NCI-H446 treated with DMSO at 0.1 percent for 48 hours (cell line): ENCODE data around the gene ZBTB12.
"Not testable (repeated sequence)": the region's sequence is repeated elsewhere in the genome, so short reads cannot be mapped to it uniquely, and the experiment has no call there.

Source experiments
- DNase-seq: peaks from one replicate; lab custom pipeline; 2025; lab: John Stamatoyannopoulos, UW

Gene ZBTB12

DNA sequence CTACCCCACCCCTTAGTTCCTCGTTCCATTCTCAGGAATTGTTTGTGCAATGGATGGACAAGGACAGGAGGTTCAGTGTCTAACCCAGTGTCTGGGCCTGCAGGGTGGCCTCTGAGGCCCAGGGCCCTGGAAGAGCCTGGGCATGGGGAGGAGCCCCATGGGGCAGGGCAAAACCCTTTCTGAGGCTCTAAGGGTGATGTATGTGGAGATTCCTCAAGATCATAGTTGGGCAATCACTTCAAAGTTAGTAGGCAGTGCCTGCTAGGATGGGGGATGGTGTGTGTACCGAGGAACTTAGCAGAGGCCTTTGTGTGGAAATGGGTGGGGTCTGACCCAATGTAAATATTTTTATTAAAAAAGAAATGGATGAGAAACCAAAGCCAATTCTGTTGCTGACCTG, 18.9 kb upstream of the ZBTB12 start:
- DNase-seq, result no peak

DNA sequence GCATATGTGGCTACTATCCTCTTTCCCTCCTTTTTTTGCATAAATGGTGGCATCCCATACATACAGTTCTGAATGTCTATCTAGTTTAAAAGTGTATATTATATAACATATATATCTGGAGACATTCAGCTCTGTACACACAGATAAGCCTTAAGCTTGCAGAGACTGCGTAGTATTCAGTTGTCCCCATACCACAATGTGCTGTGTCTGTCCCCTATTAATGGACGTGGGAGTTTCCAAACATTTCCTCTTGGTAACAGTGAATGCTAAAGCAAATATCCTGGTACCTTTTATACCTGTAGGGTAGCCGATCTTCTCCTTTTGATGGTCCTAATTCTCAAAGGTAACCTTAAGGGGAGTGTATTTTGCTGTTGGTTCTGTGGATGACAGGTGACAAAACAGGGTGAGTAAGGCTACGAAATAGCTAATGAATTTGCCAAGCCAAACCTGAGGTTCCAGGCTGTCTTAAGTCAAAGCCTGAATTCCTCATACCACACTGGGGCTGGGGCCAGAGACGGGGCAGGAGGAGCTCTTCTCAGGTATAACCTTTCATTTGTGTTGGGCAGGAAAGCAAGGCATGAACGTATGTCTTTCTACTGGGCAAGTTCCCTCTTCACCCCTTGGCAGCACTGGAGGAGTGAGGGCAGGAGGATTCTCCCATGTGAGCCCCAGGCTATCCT, 17.9 kb upstream of the ZBTB12 start:
- no peak for DNase-seq

DNA sequence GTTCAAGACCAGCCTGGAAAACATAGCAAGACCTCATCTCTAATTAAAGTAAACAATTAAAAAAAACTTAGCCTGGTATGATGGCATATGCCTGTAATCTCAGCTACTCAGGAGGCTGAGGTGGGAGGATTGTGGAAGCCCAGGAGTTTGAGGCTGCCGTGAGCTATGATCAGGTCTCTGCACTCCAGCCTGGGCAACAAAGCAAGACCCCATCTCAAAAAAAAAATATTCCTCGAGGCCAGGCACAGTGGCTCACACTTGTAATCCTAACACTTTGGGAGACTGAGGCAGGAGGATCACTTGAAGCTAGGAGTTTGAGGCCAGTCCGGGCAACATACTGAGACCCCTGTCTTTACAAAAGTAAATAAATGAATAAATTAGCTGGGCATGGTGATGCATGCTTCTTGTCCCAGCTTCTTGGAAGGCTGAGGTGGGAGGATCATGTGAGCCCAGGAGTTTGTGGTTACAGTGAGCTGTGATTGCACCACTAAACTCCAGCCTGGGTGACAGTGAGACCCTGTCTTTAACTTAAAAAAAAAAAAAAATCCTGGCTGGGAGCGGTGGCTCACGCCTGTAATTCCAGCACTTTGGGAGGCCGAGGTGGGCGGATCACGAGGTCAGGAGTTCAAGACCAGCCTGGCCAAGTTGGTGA, 16.3 kb upstream of the ZBTB12 start:
- no peak for DNase-seq

DNA sequence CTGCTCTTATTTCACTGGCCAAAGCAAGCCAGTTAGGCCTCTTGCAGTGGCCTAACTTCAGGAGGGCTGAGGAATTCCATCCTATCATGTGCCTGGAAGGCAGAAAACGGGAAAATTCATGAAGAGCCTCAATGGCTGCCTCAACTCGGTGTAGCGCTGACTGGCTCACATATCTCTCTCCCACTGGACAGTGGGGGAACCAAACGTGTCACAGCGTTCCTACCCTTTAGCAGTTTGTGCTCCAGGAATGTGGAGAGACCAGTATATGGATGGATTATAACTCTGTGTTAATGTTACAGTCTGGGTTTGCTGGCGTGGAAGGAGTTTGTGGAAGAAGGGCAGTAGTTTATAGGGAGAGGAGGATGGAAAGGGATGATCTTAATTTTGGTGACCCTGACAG, 13.9 kb upstream of the ZBTB12 start:
- DNase-seq, result no peak

DNA sequence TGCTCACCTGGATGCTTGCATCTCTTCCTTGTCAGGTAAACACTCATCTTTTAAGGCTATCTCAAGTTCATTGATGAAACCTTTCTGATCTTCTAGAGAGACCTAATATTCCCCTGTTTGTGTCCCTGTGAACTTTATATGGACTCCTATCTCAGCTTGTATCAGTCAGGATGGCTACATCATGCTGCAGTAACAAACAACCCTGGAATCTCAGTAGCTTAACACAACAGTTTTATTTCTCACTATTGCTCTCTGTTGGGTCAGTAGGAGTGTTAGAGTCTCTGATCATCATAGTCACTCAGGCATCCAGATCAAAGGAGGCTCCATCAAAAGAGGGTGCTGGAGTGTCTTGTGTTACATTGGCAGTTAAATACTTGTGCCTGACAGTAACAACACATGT, 13.5 kb upstream of the ZBTB12 start:
- DNase-seq, result no peak

DNA sequence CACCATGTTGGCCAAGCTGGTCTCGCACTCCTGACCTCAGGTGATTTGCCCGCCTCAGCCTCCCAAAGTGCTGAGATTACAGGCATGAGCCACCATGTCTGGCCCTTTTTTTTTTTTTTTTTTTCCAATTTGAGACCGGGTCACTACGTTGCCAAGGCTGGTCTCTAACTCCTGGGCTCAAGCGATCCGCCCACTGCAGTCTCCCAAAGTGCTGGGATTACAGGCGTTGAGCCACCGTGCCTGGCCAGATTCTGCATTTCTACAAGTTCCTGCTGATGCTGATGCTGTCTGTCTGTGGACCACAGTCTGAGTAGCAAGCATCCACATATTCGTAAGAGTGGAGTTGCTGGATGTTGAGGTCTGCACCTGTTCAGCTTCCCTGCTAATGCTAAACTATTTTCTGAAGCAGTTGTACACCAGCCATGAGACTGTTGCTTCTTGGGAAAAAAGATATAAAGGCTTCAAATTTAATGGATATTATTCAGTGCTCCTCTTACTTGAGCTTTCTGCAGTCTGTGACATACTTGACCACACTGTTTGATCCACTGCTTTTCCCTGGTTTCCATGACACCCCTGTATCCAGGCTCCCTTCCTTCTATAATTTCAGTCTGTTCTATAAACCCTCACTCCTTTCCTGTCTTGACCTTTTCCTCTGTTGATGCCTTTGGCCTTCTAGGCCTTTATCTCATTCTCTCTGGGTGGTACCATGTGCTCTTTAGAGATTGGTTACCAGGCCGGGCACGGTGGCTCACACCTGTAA, 10.1 kb upstream of the ZBTB12 start:
- no peak for DNase-seq

DNA sequence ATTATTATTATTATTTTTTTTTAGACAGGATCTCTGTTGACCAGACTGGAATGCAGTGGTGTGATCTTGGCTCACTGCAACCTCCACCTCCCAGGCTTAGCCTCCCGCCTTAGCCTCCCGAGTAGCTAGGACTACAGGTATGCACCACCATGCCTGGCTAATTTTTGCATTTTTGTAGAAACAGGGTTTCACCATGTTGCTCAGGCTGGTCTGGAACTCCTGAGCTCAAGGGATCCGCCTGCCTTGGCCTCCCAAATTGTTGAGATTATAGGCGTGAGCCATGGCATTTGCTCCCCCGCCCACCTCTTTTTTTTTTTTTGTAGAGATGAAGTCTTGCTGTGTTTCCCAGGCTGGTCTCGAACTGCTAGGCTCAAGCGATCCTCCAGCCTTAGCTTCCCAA, 7.4 kb upstream of the ZBTB12 start:
- not testable (repeated sequence) for DNase-seq

DNA sequence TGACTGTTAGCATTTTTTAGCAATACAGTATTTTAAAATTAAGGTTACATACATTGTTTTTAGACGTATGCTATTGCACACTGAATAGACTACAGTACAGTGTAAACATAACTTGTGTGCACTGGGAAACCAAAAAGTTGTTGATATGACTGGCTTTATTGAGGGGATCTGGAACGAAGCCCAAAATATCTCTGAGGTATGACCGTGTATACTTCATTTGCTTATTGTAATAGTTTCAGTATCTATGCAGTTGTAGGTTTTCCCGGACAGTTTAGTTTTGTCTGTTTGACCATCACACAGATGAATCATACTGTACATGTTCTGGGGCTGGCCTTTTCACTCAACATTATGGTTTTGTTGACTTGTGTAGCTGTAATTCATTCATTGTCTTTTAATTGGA, 6.9 kb upstream of the ZBTB12 start:
- DNase-seq, result no peak

DNA sequence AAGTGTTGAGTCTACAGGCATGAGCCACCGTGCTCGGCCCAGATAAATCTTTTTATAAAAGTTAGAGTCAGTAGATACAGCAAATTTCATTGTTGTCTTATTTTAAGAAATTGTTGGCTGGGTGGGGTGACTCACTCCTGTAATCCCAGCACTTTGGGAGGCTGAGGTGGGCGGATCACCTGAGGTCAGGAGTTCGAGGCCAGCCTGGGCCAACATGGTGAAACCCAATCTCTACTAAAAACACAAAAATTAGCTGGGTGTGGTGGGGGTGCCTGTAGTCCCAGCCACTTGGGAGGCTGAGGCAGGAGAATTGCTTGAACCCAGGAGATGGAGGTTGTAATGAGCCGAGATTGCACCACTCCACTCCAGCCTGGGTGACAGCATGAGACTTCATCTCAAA, 6.4 kb upstream of the ZBTB12 start:
- DNase-seq, result not testable (repeated sequence)

DNA sequence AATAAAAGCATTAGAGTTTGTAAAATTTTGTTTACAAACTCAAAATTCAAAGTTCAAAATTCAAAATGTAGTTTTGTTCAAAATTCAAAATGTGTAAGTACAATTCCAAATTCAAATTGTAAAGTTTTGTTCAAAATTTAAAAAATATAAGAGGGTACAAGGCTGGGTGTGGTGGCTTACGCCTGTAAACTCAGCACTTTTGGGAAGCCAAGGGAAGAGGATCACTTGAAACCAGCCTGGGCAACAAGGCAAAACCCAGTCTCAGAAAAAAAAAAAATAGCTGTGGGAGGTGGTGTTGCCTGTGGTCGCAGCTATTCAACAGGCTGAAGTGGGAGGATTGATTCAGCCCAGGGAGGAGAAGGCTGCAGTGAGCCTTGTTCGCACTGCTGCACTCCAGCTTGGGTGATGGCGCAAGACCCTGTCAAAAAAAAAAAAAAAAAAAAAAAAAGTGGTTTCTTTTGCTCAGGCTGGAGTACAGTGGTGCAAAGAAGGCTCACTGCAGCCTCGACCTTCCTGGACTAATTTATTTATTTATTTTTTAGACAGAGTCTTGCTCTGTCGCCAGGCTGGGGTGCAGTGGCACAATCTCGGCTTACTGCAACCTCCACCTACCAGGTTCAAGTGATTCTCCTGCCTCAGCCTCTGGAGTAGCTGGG, 5.4 kb upstream of the ZBTB12 start:
- no peak for DNase-seq

DNA sequence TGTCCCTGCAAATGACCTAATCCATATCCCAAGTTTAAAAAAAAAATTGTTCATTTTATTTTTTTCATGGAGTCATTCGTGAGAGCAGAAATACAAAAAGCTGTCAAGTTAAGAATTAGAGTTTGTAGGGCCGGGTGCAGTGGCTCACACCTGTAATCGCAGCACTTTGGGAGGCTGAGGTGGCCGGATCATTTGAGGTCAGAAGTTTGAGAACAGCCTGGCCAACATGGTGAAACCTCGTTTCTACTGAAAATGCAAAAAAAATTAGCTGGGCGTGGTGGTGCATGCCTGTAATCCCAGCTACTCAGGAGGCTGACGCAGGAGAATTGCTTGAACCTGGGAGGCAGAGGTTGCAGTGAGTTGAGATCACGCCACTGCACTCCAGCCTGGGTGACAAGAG, 4.8 kb upstream of the ZBTB12 start:
- DNase-seq, result not testable (repeated sequence)

DNA sequence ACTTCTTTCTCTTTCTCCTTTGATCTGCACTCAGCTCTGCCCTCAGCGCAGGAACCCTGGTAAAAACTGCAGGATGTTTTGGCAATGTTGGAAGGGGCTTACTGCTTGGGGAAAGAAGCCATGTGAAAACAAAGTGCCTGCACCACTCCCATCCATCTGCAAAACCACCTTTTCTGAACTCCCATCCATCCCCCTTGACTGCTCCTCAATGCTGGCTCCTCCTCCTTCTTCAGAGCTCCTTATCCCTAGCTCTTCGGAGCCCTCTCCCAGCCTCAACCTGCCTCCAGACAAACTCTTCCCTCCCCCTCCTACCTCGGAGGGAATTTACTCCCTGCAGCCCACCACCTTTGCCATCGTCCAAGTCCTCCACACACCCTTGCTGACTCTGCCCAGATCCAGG, 4.2 kb upstream of the ZBTB12 start:
- no peak for DNase-seq

DNA sequence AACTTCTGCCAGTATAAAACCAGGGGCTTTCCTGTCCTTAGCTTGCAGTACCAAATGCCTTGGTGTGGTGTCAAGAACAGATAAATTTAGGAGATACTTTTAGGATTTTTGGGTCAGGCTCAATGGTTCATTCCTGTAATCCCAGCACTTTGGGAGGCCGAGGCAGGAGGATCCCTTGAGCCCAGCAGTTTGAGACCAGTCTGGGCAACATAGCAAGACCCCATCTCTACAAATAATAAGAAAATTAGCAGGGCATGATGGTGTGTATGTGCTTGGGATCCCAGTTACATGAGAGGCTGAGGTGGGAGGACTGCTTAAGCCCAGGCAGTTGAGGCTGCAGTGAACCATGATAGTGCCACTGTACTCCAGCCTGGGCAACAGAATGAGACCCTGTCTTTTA, 3.2 kb upstream of the ZBTB12 start:
- no peak for DNase-seq

DNA sequence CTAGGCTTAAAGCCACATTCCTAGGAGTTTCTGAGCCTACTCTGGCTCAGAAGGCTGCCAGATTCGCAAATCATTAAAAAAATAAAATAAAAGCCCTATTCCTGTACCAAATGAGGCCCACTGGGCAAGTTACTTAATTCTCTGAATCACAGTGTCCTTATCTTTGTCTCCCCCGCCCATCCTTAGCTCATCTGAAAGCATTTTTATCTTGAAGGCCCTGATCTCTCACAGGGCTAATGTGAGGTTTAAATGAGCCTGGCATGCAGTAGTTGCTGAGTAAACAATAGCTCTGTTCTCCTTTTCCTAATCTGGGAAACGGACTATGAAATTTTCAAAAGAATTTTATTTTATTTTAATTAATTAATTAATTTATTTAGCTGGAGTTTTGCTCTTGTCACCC, 2.1 kb upstream of the ZBTB12 start:
- no peak for DNase-seq

DNA sequence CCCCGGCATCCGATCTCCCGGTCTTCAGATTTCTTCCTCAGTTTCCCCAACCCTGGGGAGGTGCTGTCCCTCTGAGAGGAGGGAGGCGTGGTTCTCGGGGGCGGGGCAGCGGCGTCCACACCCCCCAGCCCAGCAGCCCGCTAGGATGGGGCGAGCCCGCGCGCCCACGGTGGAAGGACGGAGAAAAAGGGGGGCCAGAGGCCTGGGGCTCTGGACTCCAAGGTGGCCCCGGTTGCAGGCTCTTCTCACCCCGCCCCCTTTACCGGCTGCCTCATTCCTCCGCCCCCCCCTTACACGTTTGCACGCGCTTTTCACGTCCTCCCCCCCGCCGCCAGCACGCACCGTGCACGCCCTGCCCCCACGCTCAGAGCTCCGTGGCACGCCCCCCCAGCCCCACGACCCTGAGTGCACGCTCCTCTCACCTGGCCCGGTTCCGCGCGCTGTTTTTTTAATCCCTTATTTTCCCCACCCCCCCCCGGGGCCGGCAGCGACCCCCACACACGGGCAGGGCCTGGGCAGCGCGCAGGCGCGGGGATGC, 402 bp downstream of the ZBTB12 start:
- DNase-seq, result no peak

DNA sequence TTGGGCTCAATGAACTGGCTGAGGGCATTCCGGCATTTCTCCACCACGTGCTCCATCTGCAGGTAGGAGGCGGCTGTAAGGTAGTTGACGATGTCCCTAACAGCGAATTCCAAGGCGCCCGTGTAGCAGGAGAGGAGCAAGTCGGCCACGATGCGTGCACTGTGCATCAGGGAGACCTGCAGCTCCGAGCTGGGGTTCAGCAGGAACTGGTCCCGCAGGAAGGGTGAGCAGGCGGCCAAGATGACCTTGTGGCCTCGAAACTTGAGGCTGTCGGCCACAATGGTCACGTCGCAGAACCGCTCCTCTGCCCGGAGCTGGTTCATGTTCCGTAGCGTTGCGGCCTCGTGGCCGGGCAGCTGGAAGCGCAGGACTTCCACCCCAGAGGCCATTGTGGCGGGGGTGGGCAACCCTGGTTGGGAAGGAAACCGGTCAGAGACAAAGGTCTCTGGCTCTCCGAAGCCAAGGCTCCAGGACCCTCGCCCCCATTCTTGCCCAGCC, 920 bp downstream of the ZBTB12 start:
- no peak for DNase-seq

DNA sequence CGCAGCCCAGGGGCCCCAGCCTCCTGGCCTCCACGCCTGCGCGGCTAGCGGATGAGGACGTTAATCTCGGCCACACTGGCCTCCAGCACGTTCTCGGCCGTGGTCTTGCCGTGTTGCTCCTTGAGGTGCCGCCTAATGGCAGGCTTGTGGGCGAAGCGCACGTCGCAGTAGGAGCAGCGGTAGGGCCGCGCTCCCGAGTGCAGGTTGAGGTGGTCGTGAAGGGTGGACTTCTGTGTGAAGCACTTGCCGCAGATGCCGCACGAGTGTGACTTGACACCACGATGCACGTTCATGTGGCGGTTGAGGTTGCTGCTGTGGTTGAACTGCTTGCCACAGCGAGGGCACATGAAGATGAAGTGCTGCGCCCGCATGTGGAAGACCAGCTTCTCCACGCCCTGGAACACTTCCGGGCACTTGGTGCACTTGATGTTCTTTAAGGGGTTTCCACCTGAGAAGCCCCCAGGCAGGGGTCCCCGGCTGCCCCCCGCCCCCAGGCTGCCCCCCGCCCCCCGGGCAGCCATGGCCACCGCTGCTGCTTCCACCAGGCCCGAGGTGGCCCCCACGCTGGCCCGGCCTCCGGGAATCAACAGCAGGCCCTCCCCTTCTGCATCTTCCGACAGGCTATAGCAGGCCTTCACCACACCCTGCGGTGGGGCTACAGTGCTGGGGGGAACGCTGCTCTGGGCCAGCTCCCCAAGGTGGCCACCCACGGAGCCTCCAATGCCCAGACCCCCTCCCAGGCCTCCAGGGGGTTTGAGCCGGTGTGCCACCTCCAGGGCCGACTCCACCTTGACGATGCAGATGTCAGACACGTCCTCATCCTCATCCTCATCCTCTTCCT, 1.8 kb downstream of the ZBTB12 start:
- DNase-seq, result no peak

DNA sequence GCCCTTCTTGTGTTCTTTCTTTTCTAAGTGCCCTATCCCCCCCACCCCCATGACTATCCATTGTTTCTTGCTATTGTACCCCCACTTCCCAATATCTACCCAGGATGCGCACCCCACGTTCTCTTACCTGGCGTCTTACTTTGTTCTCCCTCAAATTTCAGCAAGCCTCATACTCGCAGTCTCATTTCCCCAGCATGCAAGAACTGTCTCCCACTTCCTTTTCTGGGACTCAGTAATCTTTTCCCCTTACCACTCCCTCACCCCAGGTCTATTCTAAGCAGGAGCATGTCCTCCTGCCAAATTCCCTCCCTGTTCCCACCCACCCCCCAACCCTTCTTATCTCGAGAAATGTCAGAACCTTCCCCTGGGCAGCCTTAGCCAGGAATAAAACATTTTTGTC, 2.7 kb downstream of the ZBTB12 start:
- DNase-seq, result no peak

DNA sequence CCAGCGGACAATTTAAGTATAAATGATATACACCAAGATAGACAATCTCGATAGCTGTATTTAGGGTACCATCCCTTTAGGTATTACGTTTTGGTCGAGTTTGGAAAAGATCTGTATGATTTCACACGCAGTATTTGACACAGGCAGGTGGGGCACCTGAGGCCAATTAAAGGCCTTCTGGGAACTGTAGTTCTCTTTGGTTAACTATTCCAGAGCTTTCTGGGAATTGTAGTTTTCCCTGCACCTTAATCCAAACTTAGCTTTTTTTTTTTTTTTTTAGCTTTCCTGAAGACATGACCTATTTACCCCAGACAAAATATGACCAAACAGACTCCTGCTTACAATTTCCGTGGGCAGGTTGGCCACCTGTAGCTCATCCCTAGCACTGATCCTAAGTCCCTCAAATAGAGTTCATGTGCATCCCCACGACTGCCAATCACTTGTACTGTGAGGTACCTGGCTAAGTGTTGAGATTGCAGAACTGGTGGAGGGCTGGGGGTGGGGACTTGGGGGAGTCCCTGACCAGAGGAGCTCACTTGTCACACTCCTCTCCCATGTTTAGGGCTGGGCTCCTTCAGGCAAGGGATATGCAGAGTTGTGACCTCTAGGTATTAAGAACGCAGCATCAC, 3.4 kb downstream of the ZBTB12 start:
- peak; percentile 20 for DNase-seq

DNA sequence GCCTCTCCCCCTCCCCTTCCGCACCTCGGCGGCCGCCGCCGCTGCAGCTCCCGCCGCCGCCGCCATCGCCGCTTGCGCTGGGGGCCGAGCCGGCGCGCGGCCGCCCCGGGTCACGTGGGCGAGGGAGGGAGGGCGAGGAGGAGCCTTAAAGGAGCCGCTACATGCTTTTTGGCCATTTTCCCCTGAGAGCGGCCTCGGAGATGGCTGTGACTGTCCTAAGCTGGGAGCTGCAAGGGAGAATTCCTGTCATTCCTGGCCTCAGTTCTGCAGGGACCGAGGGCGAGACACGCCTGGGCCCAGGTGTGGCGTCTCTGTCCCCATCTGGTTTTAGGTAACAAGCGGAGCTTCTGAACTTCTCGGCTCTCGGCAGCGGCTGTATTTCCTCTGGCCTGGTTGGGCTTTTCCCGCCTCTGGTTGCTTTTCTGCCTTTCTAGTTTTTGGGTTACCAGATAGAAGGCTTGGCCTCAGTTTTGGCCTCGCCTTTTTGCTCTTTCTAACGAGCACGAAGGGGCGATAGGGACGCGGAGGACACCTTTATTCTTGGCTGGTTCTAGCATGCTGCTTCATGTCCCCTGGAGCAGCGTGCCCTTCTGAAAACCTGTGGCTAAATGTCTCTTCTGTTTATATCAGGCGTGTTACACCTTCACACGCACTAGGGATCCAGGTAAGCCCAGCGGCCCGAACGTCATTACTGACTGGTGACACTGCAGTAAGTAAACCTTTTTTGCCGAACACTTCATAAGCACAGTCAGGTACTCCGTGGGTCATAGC, 4.1 kb downstream of the ZBTB12 start, which contains the start of gene EHMT2:
TSS of gene EHMT2 (minus strand) at position 87 of the 771 bp plus-strand sequence. CDS start at position 66, 21 bp downstream.
- peak; percentile 57 for DNase-seq
